Activated CD4-positive, CD25-positive, alpha-beta regulatory T cell treated with anti-CD3 and anti-CD28 coated beads, Interleukin-2, amount 50 U/mL, for 72 hours (primary cell): ENCODE data around the gene GRAMD1A.
A peak's percentile ranks its signal among the peaks of the same experiment; 100 is the strongest.
"Not testable (repeated sequence)": the region's sequence is repeated elsewhere in the genome, so short reads cannot be mapped to it uniquely, and the experiment has no call there.

Experiments
- DNase-seq: peaks from one replicate; pipeline ENCODE4 v3.0.0; 2021

GRAMD1A gene

GRCh38 chr19:34979819-34980640 is 20.1 kb upstream of the GRAMD1A start:
- peak; percentile 16 for DNase-seq

DNA sequence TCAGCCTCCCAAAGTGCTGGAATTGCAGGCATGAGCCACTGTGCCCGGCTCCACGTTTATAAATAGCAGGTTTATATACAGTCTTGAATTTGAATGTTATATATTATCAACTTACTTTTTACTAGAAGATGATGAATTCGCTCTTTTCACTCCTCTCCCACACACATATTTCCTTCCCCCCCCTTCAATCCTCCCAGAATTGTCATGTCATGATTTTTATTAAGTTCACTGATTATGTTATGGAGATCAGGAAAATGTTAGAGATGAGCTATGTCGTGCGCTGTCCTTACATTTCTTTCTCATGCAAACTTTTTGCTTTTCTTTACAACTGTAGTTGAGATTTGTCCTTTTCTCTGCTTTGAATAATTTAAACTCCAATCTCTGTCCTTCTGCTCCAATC is 17.8 kb upstream of the GRAMD1A start:
- DNase-seq, result no peak

- no peak for DNase-seq
Measured at GRCh38 chr19:34983786-34984185, 16.3 kb upstream of the GRAMD1A start.

DNA sequence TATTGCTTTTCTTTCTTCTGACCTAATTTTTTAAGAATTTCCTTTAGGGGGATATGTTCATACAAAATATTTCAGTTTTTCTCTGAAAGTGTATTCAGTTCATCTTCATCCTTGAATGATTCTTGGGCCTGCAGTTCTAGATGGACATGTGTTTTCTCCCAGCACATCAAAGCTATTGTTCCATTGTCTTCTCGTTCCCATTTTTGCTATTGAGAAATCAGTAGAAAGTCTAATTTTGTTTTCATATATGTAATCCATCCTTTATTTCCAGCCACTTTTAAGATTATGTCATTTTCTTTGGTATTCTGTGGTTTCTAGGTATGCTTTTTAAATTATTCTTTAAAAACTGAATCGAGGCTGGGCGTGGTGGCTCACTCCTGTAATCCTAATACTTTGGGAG is 15.8 kb upstream of the GRAMD1A start:
- DNase-seq, result no peak

- no peak for DNase-seq
Measured at GRCh38 chr19:34985249-34986022, 14.7 kb upstream of the GRAMD1A start.

GRCh38 chr19:34988119-34988518 is 12.0 kb upstream of the GRAMD1A start:
- no peak for DNase-seq

DNA sequence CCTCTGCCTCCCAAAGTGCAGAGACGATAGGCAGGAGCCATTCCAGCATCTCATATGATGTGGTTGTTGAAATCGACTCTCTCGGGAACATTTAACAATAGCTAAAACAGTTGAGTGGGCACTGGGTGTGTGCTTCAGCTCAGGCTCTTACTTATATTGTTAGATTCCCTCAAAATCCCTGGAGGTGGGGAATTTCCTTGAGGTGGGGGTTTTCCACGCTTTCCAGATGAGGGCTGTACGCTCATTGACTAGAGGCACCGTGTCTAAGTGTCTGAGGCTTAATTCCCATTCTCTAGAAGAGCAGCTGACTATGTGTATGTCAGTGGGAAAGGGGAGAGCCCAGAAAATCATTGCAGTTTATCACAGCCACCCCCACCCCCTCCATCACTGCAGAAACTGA is 10.8 kb upstream of the GRAMD1A start:
- no peak for DNase-seq

GRCh38 chr19:34990578-34991192 is 9.4 kb upstream of the GRAMD1A start:
- DNase-seq, result peak; percentile 46

DNA sequence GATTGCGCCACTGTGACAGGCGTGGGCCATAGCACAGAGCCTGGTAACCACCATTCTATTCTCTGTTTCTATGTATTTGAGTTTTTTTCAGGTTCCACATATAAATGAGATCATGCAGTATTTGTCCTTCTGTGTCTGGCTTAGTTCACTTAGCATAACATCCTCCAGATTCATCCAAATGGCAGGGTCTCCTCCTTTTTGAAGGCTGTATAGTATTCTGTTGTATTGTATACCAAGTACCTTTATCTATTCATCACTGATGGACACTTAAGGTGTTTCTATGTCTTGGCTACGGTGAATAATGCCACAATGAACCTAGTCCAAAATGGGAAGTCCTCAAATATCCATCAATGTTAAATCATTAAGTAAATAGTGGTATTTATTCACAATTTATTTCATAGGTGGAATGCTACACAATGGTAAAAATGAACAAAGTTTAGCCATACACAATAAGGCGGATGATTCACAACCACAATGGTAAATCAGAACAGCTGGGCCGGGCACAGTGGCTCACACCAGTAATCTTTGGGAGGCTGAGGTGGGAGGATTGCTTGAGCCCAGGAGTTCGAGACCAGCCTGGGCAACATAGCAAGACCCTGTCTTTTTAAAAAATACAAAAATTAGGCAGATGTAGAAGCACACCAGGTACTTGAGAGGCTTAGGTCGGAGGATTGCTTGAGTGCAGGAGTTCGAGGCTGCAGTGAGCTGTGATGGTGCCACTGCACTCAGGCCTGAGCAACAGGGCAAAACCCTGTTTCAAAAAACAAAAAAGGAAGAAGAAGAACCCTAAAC is 8.4 kb upstream of the GRAMD1A start:
- no peak for DNase-seq

GRCh38 chr19:34992582-34992981 is 7.5 kb upstream of the GRAMD1A start:
- DNase-seq, result not testable (repeated sequence)

- DNase-seq, result no peak
Measured at GRCh38 chr19:34994286-34994642, 5.9 kb upstream of the GRAMD1A start.

GRCh38 chr19:34994643-34995541 is 5.2 kb upstream of the GRAMD1A start:
- DNase-seq, result no peak

- no peak for DNase-seq
Measured at GRCh38 chr19:34995551-34995950, 4.6 kb upstream of the GRAMD1A start.

GRCh38 chr19:34997071-34997617 is 3.0 kb upstream of the GRAMD1A start:
- DNase-seq, result no peak

GRCh38 chr19:34998224-34998623 is 1.9 kb upstream of the GRAMD1A start:
- DNase-seq, result not testable (repeated sequence)

DNA sequence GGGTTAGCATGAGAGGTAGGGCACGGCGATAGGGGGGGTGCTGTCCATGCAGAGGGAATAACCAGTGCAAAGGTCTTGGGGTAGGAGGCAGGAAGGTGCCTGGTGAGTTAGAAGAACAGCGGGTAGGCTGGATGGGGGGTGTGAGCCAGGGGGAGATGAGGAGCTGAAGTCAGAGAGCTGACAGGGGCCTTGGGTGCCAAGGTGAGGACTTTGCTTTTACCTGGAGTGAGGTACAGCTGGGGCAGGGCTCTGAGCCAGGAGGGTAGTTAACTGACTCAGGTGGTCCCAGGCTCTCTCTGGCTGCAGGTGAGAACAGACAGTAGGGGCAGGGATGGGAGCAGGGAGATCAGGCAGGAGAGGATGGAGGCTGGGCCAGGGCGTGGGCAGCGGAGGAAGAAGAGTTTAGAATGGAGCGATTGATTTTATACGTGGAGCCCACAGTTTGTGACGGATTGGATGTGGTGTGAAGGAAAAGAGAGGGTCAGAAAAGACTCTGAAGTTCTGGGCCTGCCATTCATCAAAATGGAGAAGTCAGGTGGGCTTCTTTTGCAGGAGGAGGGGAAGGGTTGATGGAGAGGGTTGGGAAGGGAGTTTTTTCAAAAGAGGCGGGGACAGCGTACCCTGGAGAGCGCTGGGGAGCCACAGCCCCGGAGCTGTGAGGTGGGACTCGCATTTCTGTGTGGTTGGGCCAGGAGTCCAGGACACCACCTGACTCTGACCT is 1.2 kb upstream of the GRAMD1A start:
- DNase-seq, result no peak

GRCh38 chr19:35000338-35000646 is 169 bp downstream of the GRAMD1A start:
- no peak for DNase-seq

GRCh38 chr19:35000647-35001501 is 751 bp downstream of the GRAMD1A start:
- peak; percentile 54 for DNase-seq

DNA sequence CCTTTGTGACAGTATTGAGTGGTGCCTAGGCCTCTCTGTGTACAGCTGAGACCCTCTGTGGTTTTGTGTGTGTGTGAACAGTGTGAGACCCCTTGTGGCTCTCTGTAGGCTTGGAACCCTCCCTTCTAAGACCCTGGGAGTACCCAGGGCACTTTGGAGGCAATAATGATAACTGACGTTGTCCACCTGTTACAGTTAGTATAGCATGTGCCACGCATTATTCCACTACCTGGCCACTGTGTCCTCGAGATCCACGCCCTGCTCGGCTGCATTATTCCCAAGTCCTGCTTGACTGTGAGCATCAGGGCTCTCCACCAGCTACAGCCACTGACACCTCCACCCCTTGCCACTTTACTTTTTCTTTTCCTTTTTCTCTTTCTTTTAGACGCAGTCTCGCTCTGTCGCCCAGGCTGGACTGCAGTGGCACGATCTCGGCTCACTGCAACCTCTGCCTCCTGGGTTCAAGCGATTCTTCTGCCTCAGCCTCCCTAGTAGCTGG is 2.0 kb downstream of the GRAMD1A start:
- DNase-seq, result no peak
